OCI-LY3 (cell line): ENCODE results near the gene ATP13A2.

Experiments
- CTCF ChIP-seq: fragments of 200-600, 300-600 bp; sonication (generic); IDR thresholded peaks from 2 replicates; pipeline ENCODE4 v1.5.1; 2014; ENCODE audit warnings: antibody characterized with exemption, low read length, low read depth
- EZH2phosphoT487 ChIP-seq: fragments of 200-600 bp; shearing (Covaris generic); IDR thresholded peaks from 2 replicates; pipeline ENCODE4 v1.6.1; 2018; ENCODE audit warnings: antibody characterized with exemption, mixed run types, low read depth

GRCh38 chr1:17024721-17025120 is 13.0 kb upstream of the ATP13A2 start:
- TF ChIP-seq CTCF (no peak), EZH2phosphoT487 (no peak)
